GM13977 (cell line): ENCODE measurements around the gene ATG10.
A peak's percentile ranks its signal among the peaks of the same experiment; 100 is the strongest.

Experiments used
- DNase-seq: peaks from one replicate; pipeline ENCODE4 v3.0.0; 2012; ENCODE audit warnings: low spot score
- CTCF ChIP-seq: IDR thresholded peaks from 2 replicates; pipeline ENCODE4 v1.5.1; 2012; ENCODE audit warnings: mild to moderate bottlenecking, control low read depth; ENCODE audit not compliant: insufficient read depth; ENCODE audit errors: extremely low read depth, missing control alignments
- in situ Hi-C: fragments of 300-500 bp; cut with MboI; formaldehyde crosslinking; loops from one replicate; pipeline ENCODE4 v1.12.0; 2022; ENCODE audit warnings: low sequenced_read_pairs, low pct_unique_long_range_greater_than_20kb, mixed read lengths, inconsistent platforms; ENCODE audit not compliant: unreplicated experiment

ATG10 gene

GRCh38 chr5:81963544-81963943 lies 8.3 kb upstream of the ATG10 start:
- in situ Hi-C loops = no loop called here
- TF ChIP-seq CTCF = no peak
- no peak for DNase-seq

GRCh38 chr5:81965524-81965923 lies 6.3 kb upstream of the ATG10 start:
- no peak for TF ChIP-seq CTCF
- in situ Hi-C loops = no loop called here
- no peak for DNase-seq

GRCh38 chr5:81969226-81969625 lies 2.6 kb upstream of the ATG10 start:
- no peak for TF ChIP-seq CTCF
- in situ Hi-C loops = no loop called here
- no peak for DNase-seq

GRCh38 chr5:81969912-81970311 lies 1.9 kb upstream of the ATG10 start:
- no peak for DNase-seq
- in situ Hi-C loops = no loop called here
- no peak for TF ChIP-seq CTCF

GRCh38 chr5:81971111-81971711 lies 612 bp upstream of the ATG10 start:
- in situ Hi-C loops = no loop called here
- peak; percentile 66 for DNase-seq
- no peak for TF ChIP-seq CTCF

- in situ Hi-C loops = no loop called here
- no peak for DNase-seq
- TF ChIP-seq CTCF = no peak
These were observed 615 bp downstream of the ATG10 start for GRCh38 chr5:81972492-81972783.

GRCh38 chr5:81980160-81980559 lies 8.3 kb downstream of the ATG10 start:
- no peak for DNase-seq
- in situ Hi-C loops = no loop called here
- no peak for TF ChIP-seq CTCF
